ENCODE data around the gene SIL1. TPM values are rescaled to one million over a fixed set of nuclear protein-coding genes. Genes with fewer than 3 reads are reported as not detected.

The SIL1 gene
- total and polyA plus RNA-seq, 9 of the 15 experiments (the other 6 are each of a cell fraction or from before 2014, with no cell fraction given): 1.3 to 30.5 (median 18.1) TPM

- ChIA-PET POLR2A (no interaction called here), CTCF (ENCODE audit: low intra/inter-chr PET ratio) (no interaction called here)
- Histone ChIP-seq H3K9ac (ENCODE audit: insufficient read depth in 1 of 2, low read depth in 2 of 2, low read length in 2 of 2) (no peak overlapping the region; a peak in 1 of 4 replicates), H3K4me3 (no peak overlapping the region), H2AFZ (ENCODE audit: low read depth, low read length) (no peak overlapping the region), H3K27ac (ENCODE audit: extremely low read depth, low read depth, low read length) (no peak overlapping the region), H3K4me1 (replicated peaks in 1 of 2; ENCODE audit: control insufficient read depth in 2 of 2, insufficient read depth in 2 of 2, low read length in 2 of 2) (no peaks in the 10 kb centered on the region; a peak in 1 of 5 replicates), H3K4me2 (ENCODE audit: insufficient read depth, low read length) (no peak overlapping the region), H3K79me2 (ENCODE audit: control insufficient read depth, insufficient read depth, low read length) (no peaks in the 10 kb centered on the region), H3K9me3 (replicated peaks; ENCODE audit: control insufficient read depth, insufficient read depth, low read depth, low read length) (no peaks in the 10 kb centered on the region), H3K36me3 (ENCODE audit: control insufficient read depth, insufficient read depth, low read length) (peaks cover 73% of the 10 kb centered on the region), H3K9me1 (ENCODE audit: control insufficient read depth, insufficient read depth, low read length) (no peaks in the 10 kb centered on the region), H3K27me3 (ENCODE audit: control insufficient read depth in 2 of 2, insufficient read depth in 2 of 2, low read length in 2 of 2) (no peaks in the 10 kb centered on the region), H4K20me1 (replicated peaks; ENCODE audit: control insufficient read depth, insufficient read depth, low read length) (peaks cover 9% of the 10 kb centered on the region; the same call in 1 of the 2 replicates)
- TF ChIP-seq ZNF24 (IDR thresholded peaks at IDR 0.05) (peak; percentile 97), ZNF212 (CRISPR knock-in tag; IDR thresholded peaks at IDR 0.05) (no peak), MCM5 (IDR thresholded peaks at IDR 0.05; ENCODE audit: low read depth) (no peak)
- 74% methylated on average over 7 of the region's 8 CpGs for WGBS (ENCODE audit: insufficient coverage, low coverage, missing lambda C conversion rate)
- ATAC-seq: no peak
- BruUV-seq (replicated peaks): no TSS peak
- no peak for FAIRE-seq
- DNase-seq (ENCODE audit: extremely low read depth in 1 of 4, low spot score in 3 of 4): no peak
- in situ Hi-C loops (cut with MboI): no loop called here
- intact Hi-C loops (cut with micrococcal nuclease): no loop called here
Observed at GRCh38 chr5:138927544-138927943, 270.6 kb downstream of the SIL1 start.

- 88% methylated on average over 15 of the region's 16 CpGs for WGBS (ENCODE audit: insufficient coverage, low coverage, missing lambda C conversion rate)
- Histone ChIP-seq H3K27ac (ENCODE audit: extremely low read depth, low read depth, low read length) (no peak overlapping the region), H3K9ac (ENCODE audit: insufficient read depth in 1 of 2, low read depth in 2 of 2, low read length in 2 of 2) (no peak overlapping the region), H3K36me3 (ENCODE audit: control insufficient read depth, insufficient read depth, low read length) (peaks cover 66% of the 10 kb centered on the region), H3K27me3 (ENCODE audit: control insufficient read depth in 2 of 2, insufficient read depth in 2 of 2, low read length in 2 of 2) (no peaks in the 10 kb centered on the region), H2AFZ (ENCODE audit: low read depth, low read length) (no peak overlapping the region), H3K9me3 (replicated peaks; ENCODE audit: control insufficient read depth, insufficient read depth, low read depth, low read length) (no peaks in the 10 kb centered on the region), H3K79me2 (ENCODE audit: control insufficient read depth, insufficient read depth, low read length) (no peaks in the 10 kb centered on the region), H3K4me3 (no peak overlapping the region), H3K9me1 (ENCODE audit: control insufficient read depth, insufficient read depth, low read length) (no peaks in the 10 kb centered on the region), H4K20me1 (replicated peaks; ENCODE audit: control insufficient read depth, insufficient read depth, low read length) (peaks cover 9% of the 10 kb centered on the region; the same call in 1 of the 2 replicates), H3K4me2 (ENCODE audit: insufficient read depth, low read length) (no peak overlapping the region), H3K4me1 (replicated peaks in 1 of 2; ENCODE audit: control insufficient read depth in 2 of 2, insufficient read depth in 2 of 2, low read length in 2 of 2) (no peaks in the 10 kb centered on the region; a peak in 1 of 5 replicates)
- intact Hi-C loops (cut with micrococcal nuclease): no loop called here
- in situ Hi-C loops (cut with MboI): no loop called here
- ATAC-seq (no peak), DNase-seq (ENCODE audit: extremely low read depth in 1 of 4, low spot score in 3 of 4) (no peak), FAIRE-seq (no peak)
- CTCF ChIA-PET (ENCODE audit: low intra/inter-chr PET ratio): no interaction called here
- BruUV-seq (replicated peaks): no TSS peak
- POLR2A ChIA-PET: no interaction called here
- TF ChIP-seq GTF2F1 (IDR thresholded peaks at IDR 0.05; ENCODE audit: low read depth, low read length): no peak
- TF ChIP-seq ZNF449 (CRISPR knock-in tag; IDR thresholded peaks at IDR 0.05): no peak
- no peak for TF ChIP-seq GMEB1 (CRISPR knock-in tag; IDR thresholded peaks at IDR 0.05)
- no peak for TF ChIP-seq ELF2 (CRISPR knock-in tag; IDR thresholded peaks at IDR 0.05)
- TF ChIP-seq GTF2A2 (tag; IDR thresholded peaks at IDR 0.05): no peak
- no peak for TF ChIP-seq HDAC3 (IDR thresholded peaks at IDR 0.05; ENCODE audit: borderline replicate concordance, partially characterized antibody)
- no peak for TF ChIP-seq TBP (optimal IDR thresholded peaks at IDR 0.05; ENCODE audit: low read depth, low read length)
- no peak for TF ChIP-seq MEF2D (tag; conservative IDR thresholded peaks at IDR 0.05; ENCODE audit: low read depth)
- no peak for TF ChIP-seq ARID2 (IDR thresholded peaks at IDR 0.05)
Observed at GRCh38 chr5:138926688-138927448, 271.3 kb downstream of the SIL1 start.
